Mesothelial cell of epicardium (in vitro differentiated cells): ENCODE results near the gene CLPTM1L. TPM values are rescaled to one million over a fixed set of nuclear protein-coding genes. Genes with fewer than 3 reads are reported as not detected.

ENCODE experiments used
- DNase-seq, 2 experiments: peaks; one replicate each; pipeline ENCODE4 v3.0.0; 2021; ENCODE audit warnings: low spot score in 2 of 2; ENCODE audit not compliant: unreplicated experiment in 2 of 2
- H3K27ac Mint-ChIP-seq: 2 replicates; pipeline ENCODE4 v1.8.0; 2021; ENCODE audit warnings: mixed read lengths
- H3K27me3 Mint-ChIP-seq: 2 replicates; pipeline ENCODE4 v1.8.0; 2021; ENCODE audit warnings: low read depth, mixed read lengths
- H3K36me3 Mint-ChIP-seq: 2 replicates; pipeline ENCODE4 v1.8.0; 2021; ENCODE audit warnings: mixed read lengths
- H3K4me1 Mint-ChIP-seq: 2 replicates; pipeline ENCODE4 v1.8.0; 2021; ENCODE audit warnings: mixed read lengths
- H3K4me3 Mint-ChIP-seq: 2 replicates; pipeline ENCODE4 v1.8.0; 2021; ENCODE audit warnings: mild to moderate bottlenecking, moderate library complexity, mixed read lengths
- H3K9me3 Mint-ChIP-seq: 2 replicates; pipeline ENCODE4 v1.8.0; 2021; ENCODE audit warnings: mixed read lengths
- CTCF ChIP-seq: fragments of 200-600 bp; sonication (generic); IDR thresholded peaks from one replicate; pipeline ENCODE4 v1.5.0; 2021; ENCODE audit warnings: antibody characterized with exemption; ENCODE audit not compliant: unreplicated experiment
- total RNA-seq: library from RNA; stranded (reverse); gene quantifications from 3 replicates; pipeline ENCODE4 v1.2.1, GENCODE V29; 2021

CLPTM1L gene
- total RNA-seq, 1 donor from 2014 or later: 83.7 TPM

- Mint-ChIP-seq H3K27me3 (peaks cover 42% of the 10 kb centered on the region), H3K9me3 (no peaks in the 10 kb centered on the region), H3K36me3 (no peaks in the 10 kb centered on the region), H3K27ac (no peak overlapping the region), H3K4me1 (no peaks in the 10 kb centered on the region), H3K4me3 (no peak overlapping the region)
- TF ChIP-seq CTCF: no peak
- no peak for DNase-seq
Measured at GRCh38 chr5:1354576-1354975, 9.7 kb upstream of the CLPTM1L start.

GRCh38 chr5:1352231-1353219, 7.6 kb upstream of the CLPTM1L start:
- Mint-ChIP-seq H3K27ac (no peak overlapping the region), H3K27me3 (peaks cover 34% of the 10 kb centered on the region), H3K4me3 (no peak overlapping the region), H3K4me1 (no peaks in the 10 kb centered on the region), H3K36me3 (no peaks in the 10 kb centered on the region), H3K9me3 (no peaks in the 10 kb centered on the region)
- no peak for DNase-seq
- no peak for TF ChIP-seq CTCF

GRCh38 chr5:1351156-1351555, 6.3 kb upstream of the CLPTM1L start:
- no peak overlapping the region for H3K27ac Mint-ChIP-seq
- peaks cover 2% of the 10 kb centered on the region for H3K4me1 Mint-ChIP-seq
- H3K9me3 Mint-ChIP-seq: no peaks in the 10 kb centered on the region
- TF ChIP-seq CTCF: no peak
- DNase-seq: no peak
- H3K27me3 Mint-ChIP-seq: peaks cover 24% of the 10 kb centered on the region
- H3K4me3 Mint-ChIP-seq: no peak overlapping the region
- H3K36me3 Mint-ChIP-seq: no peaks in the 10 kb centered on the region

- H3K27ac Mint-ChIP-seq: no peak overlapping the region
- H3K36me3 Mint-ChIP-seq: no peaks in the 10 kb centered on the region
- peaks cover 7% of the 10 kb centered on the region for H3K4me1 Mint-ChIP-seq
- peaks cover 15% of the 10 kb centered on the region for H3K27me3 Mint-ChIP-seq
- no peak for DNase-seq
- no peak for TF ChIP-seq CTCF
- no peaks in the 10 kb centered on the region for H3K9me3 Mint-ChIP-seq
- H3K4me3 Mint-ChIP-seq: no peak overlapping the region
Measured at GRCh38 chr5:1349246-1349645, 4.3 kb upstream of the CLPTM1L start.

GRCh38 chr5:1348986-1349245, 4.0 kb upstream of the CLPTM1L start:
- H3K9me3 Mint-ChIP-seq: no peaks in the 10 kb centered on the region
- peaks cover 1% of the 10 kb centered on the region for H3K36me3 Mint-ChIP-seq
- H3K4me1 Mint-ChIP-seq: peaks cover 10% of the 10 kb centered on the region

More at GRCh38 chr5:1348986-1349245, 4.0 kb upstream of the CLPTM1L start:
- no peak overlapping the region for H3K4me3 Mint-ChIP-seq
- H3K27me3 Mint-ChIP-seq: peaks cover 13% of the 10 kb centered on the region
- no peak for DNase-seq
- no peak overlapping the region for H3K27ac Mint-ChIP-seq
- no peak for TF ChIP-seq CTCF
